AG09319 (cell line): ENCODE data around the gene ZNF205.
"Not testable (repeated sequence)": the region's sequence is repeated elsewhere in the genome, so short reads cannot be mapped to it uniquely, and the experiment has no call there.

Source experiments
- DNase-seq: peaks from one replicate; pipeline ENCODE4 v3.0.0-alpha.2; 2010; ENCODE audit warnings: low read depth; ENCODE audit errors: extremely low read depth
- CTCF ChIP-seq: IDR thresholded peaks from 2 replicates; pipeline ENCODE4 v1.5.1; 2011; ENCODE audit warnings: low read depth, mild to moderate bottlenecking, inconsistent platforms, low read length, moderate library complexity

Gene ZNF205

DNA sequence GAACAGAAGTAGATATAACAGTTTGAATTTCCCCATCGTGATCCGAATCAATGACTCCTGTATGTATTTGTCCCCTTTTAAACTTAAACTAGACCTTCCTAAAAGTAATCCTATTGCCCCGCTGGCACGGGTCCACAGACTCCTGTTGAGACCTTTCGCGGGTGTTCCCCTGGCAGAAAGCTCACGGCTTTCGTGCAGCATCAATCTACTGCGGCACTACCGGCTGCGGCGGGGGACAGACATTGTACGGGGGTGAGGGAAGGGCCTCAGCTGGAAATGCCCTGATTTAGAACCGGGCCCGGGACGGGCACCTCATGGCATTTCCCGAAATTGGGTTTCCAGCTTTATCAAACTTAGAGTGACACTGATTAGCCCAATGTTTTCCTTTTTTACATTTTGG is 32.4 kb upstream of the ZNF205 start:
- DNase-seq, result no peak
- no peak for TF ChIP-seq CTCF

DNA sequence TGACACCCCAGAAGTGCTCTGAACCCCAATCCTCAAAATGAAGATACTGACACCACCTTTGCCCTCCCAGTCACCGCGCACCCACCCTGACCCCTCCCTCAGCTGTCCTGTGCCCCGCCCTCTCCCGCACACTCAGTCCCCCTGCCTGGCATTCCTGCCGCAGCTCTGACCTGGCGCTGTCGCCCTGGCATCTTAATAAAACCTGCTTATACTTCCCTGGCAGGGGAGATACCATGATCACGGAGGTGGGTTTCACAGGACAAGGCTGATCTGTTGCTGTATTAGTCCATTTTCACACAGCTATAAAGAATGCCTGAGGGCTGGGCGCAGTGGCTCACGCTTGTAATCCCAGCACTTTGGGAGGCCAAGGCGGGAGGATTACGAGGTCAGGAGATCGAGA is 30.4 kb upstream of the ZNF205 start:
- DNase-seq, result not testable (repeated sequence)

GRCh38 chr16:3083408-3083807 is 29.0 kb upstream of the ZNF205 start:
- not testable (repeated sequence) for DNase-seq

DNA sequence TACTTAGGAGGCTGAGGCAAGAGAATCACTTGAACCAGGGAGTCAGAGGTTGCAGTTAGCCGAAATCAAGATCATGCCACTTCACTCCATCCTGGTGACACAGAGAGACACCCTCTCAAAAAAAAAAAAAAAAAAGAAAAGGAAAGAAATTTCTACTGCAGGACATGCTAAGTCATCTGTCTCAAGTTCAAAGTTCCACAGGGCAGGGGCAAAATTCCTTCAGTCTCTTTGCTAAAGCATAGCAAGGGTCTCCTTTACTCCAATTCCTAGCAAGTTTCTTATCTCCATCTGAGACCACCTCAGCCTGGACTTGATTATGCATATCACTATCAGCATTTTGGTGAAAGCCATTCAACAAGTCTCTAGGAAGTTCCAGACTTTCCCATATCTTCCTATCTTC is 27.9 kb upstream of the ZNF205 start:
- TF ChIP-seq CTCF, result no peak
- DNase-seq, result no peak

GRCh38 chr16:3084969-3085670 is 27.3 kb upstream of the ZNF205 start:
- no peak for TF ChIP-seq CTCF
- DNase-seq, result no peak

- no peak for DNase-seq
- TF ChIP-seq CTCF, result no peak
Measured at GRCh38 chr16:3085868-3086595, 26.4 kb upstream of the ZNF205 start.

GRCh38 chr16:3086596-3087242 is 25.7 kb upstream of the ZNF205 start:
- TF ChIP-seq CTCF, result no peak
- no peak for DNase-seq
